HepG2 (cell line): ENCODE results near the gene CEP135. TPM values are rescaled to one million over a fixed set of nuclear protein-coding genes. Genes with fewer than 3 reads are reported as not detected.

ENCODE experiments used
- AGO2 ChIP-seq: fragments of 200-400 bp; formaldehyde crosslinking; optimal IDR thresholded peaks from 2 replicates; pipeline ENCODE3; 2017; ENCODE audit warnings: mild to moderate bottlenecking, low read depth, low read length, moderate library complexity
- ELF1 ChIP-seq: sonication (generic); formaldehyde crosslinking; IDR thresholded peaks from 2 replicates; pipeline ENCODE4 v1.4.0; 2020; ENCODE audit warnings: missing genetic modification reagents
- GZF1 ChIP-seq: sonication (generic); formaldehyde crosslinking; IDR thresholded peaks from 2 replicates; pipeline ENCODE4 v1.5.1; 2020; ENCODE audit warnings: mild to moderate bottlenecking, missing genetic modification reagents
- HMGXB4 ChIP-seq, 2 experiments: sonication (generic) in 1 of 2; formaldehyde crosslinking in 1 of 2; IDR thresholded peaks; 2 replicates each; pipeline versions ENCODE4 v1.4.0 to v1.6.1; 2018 to 2020; ENCODE audit warnings: missing genetic modification reagents in 2 of 2, borderline replicate concordance in 1 of 2, low read depth in 1 of 2, mild to moderate bottlenecking in 1 of 2, missing biosample characterization in 1 of 2
- MXI1 ChIP-seq: IDR thresholded peaks from 3 replicates; pipeline ENCODE4 v1.6.1; 2012; ENCODE audit warnings: low read depth, low read length, inconsistent platforms, borderline replicate concordance
- PHF5A ChIP-seq: IDR thresholded peaks from one replicate; pipeline ENCODE4 v1.6.1; 2018; ENCODE audit warnings: low read depth, missing genetic modification reagents; ENCODE audit not compliant: unreplicated experiment
- RAD21 ChIP-seq: fragments of 450-650 bp; formaldehyde crosslinking; IDR thresholded peaks from 2 replicates; pipeline ENCODE4 v1.5.0; 2020; ENCODE audit warnings: mild to moderate bottlenecking
- REPIN1 ChIP-seq: sonication (generic); formaldehyde crosslinking; IDR thresholded peaks from 2 replicates; pipeline ENCODE4 v1.8.0; 2022; ENCODE audit warnings: missing genetic modification reagents, low read depth, mild to moderate bottlenecking, borderline replicate concordance
- SOX5 ChIP-seq: IDR thresholded peaks from 2 replicates; pipeline ENCODE4 v1.6.1; 2016; ENCODE audit warnings: borderline replicate concordance
- TFE3 ChIP-seq: IDR thresholded peaks from 2 replicates; pipeline ENCODE4 v1.6.1; 2016
- THAP8 ChIP-seq: sonication (generic); formaldehyde crosslinking; IDR thresholded peaks from 2 replicates; pipeline ENCODE4 v1.5.1; 2020; ENCODE audit warnings: missing genetic modification reagents, mild to moderate bottlenecking, borderline replicate concordance
- TOPORS ChIP-seq: sonication (generic); formaldehyde crosslinking; IDR thresholded peaks from 2 replicates; pipeline ENCODE4 v1.8.0; 2023; ENCODE audit warnings: mild to moderate bottlenecking, missing genetic modification reagents
- ZBTB7A ChIP-seq: sonication (generic); formaldehyde crosslinking; IDR thresholded peaks from 2 replicates; pipeline ENCODE4 v1.8.0; 2022; ENCODE audit warnings: mild to moderate bottlenecking, missing genetic modification reagents
- ZNF431 ChIP-seq: sonication (generic); formaldehyde crosslinking; IDR thresholded peaks from 2 replicates; pipeline ENCODE4 v1.9.0; 2022; ENCODE audit warnings: missing genetic modification reagents, low read depth, mild to moderate bottlenecking, borderline replicate concordance
- ZNF44 ChIP-seq: sonication (generic); formaldehyde crosslinking; IDR thresholded peaks from 2 replicates; pipeline ENCODE4 v1.5.1; 2020; ENCODE audit warnings: mild to moderate bottlenecking, missing genetic modification reagents
- ZNF549 ChIP-seq: sonication (generic); formaldehyde crosslinking; IDR thresholded peaks from 2 replicates; pipeline ENCODE4 v1.5.0; 2020; ENCODE audit warnings: missing genetic modification reagents
- ZNF577 ChIP-seq: sonication (generic); formaldehyde crosslinking; IDR thresholded peaks from 2 replicates; pipeline ENCODE4 v1.4.0; 2020; ENCODE audit warnings: mild to moderate bottlenecking, low read depth, missing genetic modification reagents, borderline replicate concordance
- ZNF776 ChIP-seq: sonication (generic); formaldehyde crosslinking; IDR thresholded peaks from 2 replicates; pipeline ENCODE4 v1.4.0; 2020; ENCODE audit warnings: mild to moderate bottlenecking, missing genetic modification reagents
- polyA plus RNA-seq, 8 experiments: library from polyadenylated mRNA; depleted of rRNA in 3 of 8; stranded (reverse) in 7 of 8; unstranded in 1 of 8; fragments of >200 nt; fragmentation: Illumina TruSeq in 4 of 8; extraction: Trizol in 4 of 8; gene quantifications; 2 replicates each; pipeline versions ENCODE4 v1.2.1 to v1.2.3, GENCODE V29; 2011 to 2016; ENCODE audit warnings: low read depth in 4 of 8, missing spikeins in 1 of 8, mixed read lengths in 1 of 8; ENCODE audit not compliant: insufficient read depth in 1 of 8
- total RNA-seq, 5 experiments: library from RNA; depleted of rRNA; stranded (reverse); fragments of >200 nt; fragmentation: Illumina TruSeq; extraction: Trizol; gene quantifications; 2 replicates each; pipeline ENCODE4 v1.2.3, GENCODE V29; 2016; ENCODE audit warnings: low read depth in 1 of 5
- TF ChIP-seq, protein P1 (sequence below): sonication (generic); formaldehyde crosslinking; IDR thresholded peaks from 2 replicates; pipeline ENCODE4 v1.4.0; 2020; ENCODE audit warnings: mild to moderate bottlenecking, missing genetic modification reagents
- TF ChIP-seq, protein P2 (sequence below): sonication (generic); formaldehyde crosslinking; IDR thresholded peaks from 2 replicates; pipeline ENCODE4 v1.5.1; 2020; ENCODE audit warnings: mild to moderate bottlenecking, missing genetic modification reagents, borderline replicate concordance

CEP135 gene
- total and polyA plus RNA-seq, 2 of the 13 experiments (the other 11 are each of a cell fraction or from before 2014, with no cell fraction given) = 1.7 to 8.8 TPM

GRCh38 chr4:56048702-56049431 is 100.1 kb downstream of the CEP135 start (continued):
- no peak for TF ChIP-seq THAP8 (CRISPR knock-in tag)
- peak; percentile 1; the same call in 1 of the 2 replicates for TF ChIP-seq ZNF776
- no peak for TF ChIP-seq ELF1 (CRISPR knock-in tag)
- TF ChIP-seq, protein P1, sequence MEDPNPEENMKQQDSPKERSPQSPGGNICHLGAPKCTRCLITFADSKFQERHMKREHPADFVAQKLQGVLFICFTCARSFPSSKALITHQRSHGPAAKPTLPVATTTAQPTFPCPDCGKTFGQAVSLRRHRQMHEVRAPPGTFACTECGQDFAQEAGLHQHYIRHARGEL (CRISPR knock-in tag) = no peak
- TF ChIP-seq TOPORS (CRISPR knock-in tag) = no peak
- TF ChIP-seq REPIN1 (CRISPR knock-in tag) = no peak
- TF ChIP-seq, protein P2, sequence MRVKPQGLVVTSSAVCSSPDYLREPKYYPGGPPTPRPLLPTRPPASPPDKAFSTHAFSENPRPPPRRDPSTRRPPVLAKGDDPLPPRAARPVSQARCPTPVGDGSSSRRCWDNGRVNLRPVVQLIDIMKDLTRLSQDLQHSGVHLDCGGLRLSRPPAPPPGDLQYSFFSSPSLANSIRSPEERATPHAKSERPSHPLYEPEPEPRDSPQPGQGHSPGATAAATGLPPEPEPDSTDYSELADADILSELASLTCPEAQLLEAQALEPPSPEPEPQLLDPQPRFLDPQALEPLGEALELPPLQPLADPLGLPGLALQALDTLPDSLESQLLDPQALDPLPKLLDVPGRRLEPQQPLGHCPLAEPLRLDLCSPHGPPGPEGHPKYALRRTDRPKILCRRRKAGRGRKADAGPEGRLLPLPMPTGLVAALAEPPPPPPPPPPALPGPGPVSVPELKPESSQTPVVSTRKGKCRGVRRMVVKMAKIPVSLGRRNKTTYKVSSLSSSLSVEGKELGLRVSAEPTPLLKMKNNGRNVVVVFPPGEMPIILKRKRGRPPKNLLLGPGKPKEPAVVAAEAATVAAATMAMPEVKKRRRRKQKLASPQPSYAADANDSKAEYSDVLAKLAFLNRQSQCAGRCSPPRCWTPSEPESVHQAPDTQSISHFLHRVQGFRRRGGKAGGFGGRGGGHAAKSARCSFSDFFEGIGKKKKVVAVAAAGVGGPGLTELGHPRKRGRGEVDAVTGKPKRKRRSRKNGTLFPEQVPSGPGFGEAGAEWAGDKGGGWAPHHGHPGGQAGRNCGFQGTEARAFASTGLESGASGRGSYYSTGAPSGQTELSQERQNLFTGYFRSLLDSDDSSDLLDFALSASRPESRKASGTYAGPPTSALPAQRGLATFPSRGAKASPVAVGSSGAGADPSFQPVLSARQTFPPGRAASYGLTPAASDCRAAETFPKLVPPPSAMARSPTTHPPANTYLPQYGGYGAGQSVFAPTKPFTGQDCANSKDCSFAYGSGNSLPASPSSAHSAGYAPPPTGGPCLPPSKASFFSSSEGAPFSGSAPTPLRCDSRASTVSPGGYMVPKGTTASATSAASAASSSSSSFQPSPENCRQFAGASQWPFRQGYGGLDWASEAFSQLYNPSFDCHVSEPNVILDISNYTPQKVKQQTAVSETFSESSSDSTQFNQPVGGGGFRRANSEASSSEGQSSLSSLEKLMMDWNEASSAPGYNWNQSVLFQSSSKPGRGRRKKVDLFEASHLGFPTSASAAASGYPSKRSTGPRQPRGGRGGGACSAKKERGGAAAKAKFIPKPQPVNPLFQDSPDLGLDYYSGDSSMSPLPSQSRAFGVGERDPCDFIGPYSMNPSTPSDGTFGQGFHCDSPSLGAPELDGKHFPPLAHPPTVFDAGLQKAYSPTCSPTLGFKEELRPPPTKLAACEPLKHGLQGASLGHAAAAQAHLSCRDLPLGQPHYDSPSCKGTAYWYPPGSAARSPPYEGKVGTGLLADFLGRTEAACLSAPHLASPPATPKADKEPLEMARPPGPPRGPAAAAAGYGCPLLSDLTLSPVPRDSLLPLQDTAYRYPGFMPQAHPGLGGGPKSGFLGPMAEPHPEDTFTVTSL (CRISPR knock-in tag) = no peak
- 0 out of 3 replicates have a peak, but pooled peaks have one; percentile 30 for TF ChIP-seq MXI1
- TF ChIP-seq PHF5A (CRISPR knock-in tag) = no peak
- peak; percentile 91 for TF ChIP-seq RAD21 (CRISPR knock-in tag)
- TF ChIP-seq ZBTB7A (CRISPR knock-in tag) = no peak
- no peak for TF ChIP-seq SOX5 (CRISPR knock-in tag)
- no peak for TF ChIP-seq HMGXB4 (CRISPR knock-in tag; IDR thresholded peaks at IDR 0.05; ENCODE audit: borderline replicate concordance in 1 of 2, low read depth in 1 of 2)
- no peak for TF ChIP-seq ZNF431 (CRISPR knock-in tag)
- no peak for TF ChIP-seq ZNF577 (CRISPR knock-in tag)
- no peak for TF ChIP-seq ZNF549
- TF ChIP-seq GZF1 (CRISPR knock-in tag) = no peak
- TF ChIP-seq ZNF44 = no peak
- no peak for TF ChIP-seq TFE3
- no peak for TF ChIP-seq AGO2
